A673 (cell line): ENCODE data around the gene LTBP2. TPM values are rescaled to one million over a fixed set of nuclear protein-coding genes. Genes with fewer than 3 reads are reported as not detected.

ENCODE experiments used
- BruUV-seq: library from RNA; stranded (reverse); fragments of 400-500 nt; replicated peaks from 2 replicates; lab custom pipeline; 2021; lab: Mats Ljungman, UMichigan
- CTCF ChIA-PET: fragments of 300-600 bp; sonication (Branson Sonifier 250); formaldehyde crosslinking; loops from one replicate; lab custom pipeline; 2022; ENCODE audit warnings: antibody characterized with exemption; lab: Charles Lee
- POLR2A ChIA-PET: fragments of 300-600 bp; sonication (Branson Sonifier 250); formaldehyde crosslinking; loops from one replicate; lab custom pipeline; 2022; ENCODE audit warnings: antibody characterized with exemption; ENCODE audit not compliant: low non-redundant PET; lab: Charles Lee
- DNase-seq: peaks from one replicate; pipeline ENCODE4 v3.0.0-alpha.2; 2015; ENCODE audit warnings: low spot score
- H3K27ac ChIP-seq: fragments of 200-600 bp; sonication (generic); 2 replicates; pipeline ENCODE4 v1.5.1; 2016; ENCODE audit warnings: mixed run types, low read depth, mild to moderate bottlenecking, mixed read lengths, antibody characterized with exemption, low read length; ENCODE audit not compliant: poor library complexity, severe bottlenecking
- H3K27me3 ChIP-seq: fragments of 200-600 bp; sonication (generic); replicated peaks from 2 replicates; pipeline ENCODE4 v1.6.1; 2017; ENCODE audit warnings: mixed run types, low read depth, mild to moderate bottlenecking, mixed read lengths, antibody characterized with exemption, low read length; ENCODE audit not compliant: insufficient read depth, poor library complexity
- H3K36me3 ChIP-seq: fragments of 200-600 bp; sonication (generic); 2 replicates; pipeline ENCODE4 v1.6.1; 2016; ENCODE audit warnings: mixed run types, mild to moderate bottlenecking, mixed read lengths, antibody characterized with exemption, low read length; ENCODE audit not compliant: insufficient read depth, poor library complexity, severe bottlenecking
- H3K4me1 ChIP-seq: fragments of 200-600 bp; sonication (generic); 2 replicates; pipeline ENCODE4 v1.6.1; 2017; ENCODE audit warnings: mixed run types, mild to moderate bottlenecking, mixed read lengths, antibody characterized with exemption, low read length; ENCODE audit not compliant: insufficient read depth, poor library complexity, severe bottlenecking
- H3K4me3 ChIP-seq: fragments of 200-600 bp; sonication (generic); 2 replicates; pipeline ENCODE4 v1.5.1; 2016; ENCODE audit warnings: low read depth, mixed run types, mild to moderate bottlenecking, mixed read lengths, low read length; ENCODE audit not compliant: poor library complexity, severe bottlenecking
- H3K9me3 ChIP-seq: fragments of 200-600 bp; sonication (generic); 2 replicates; pipeline ENCODE4 v1.6.1; 2016; ENCODE audit warnings: mixed run types, low read depth, mild to moderate bottlenecking, mixed read lengths, antibody characterized with exemption, low read length; ENCODE audit not compliant: poor library complexity, severe bottlenecking
- EZH2 ChIP-seq: fragments of 200-600 bp; sonication (generic); IDR thresholded peaks from 2 replicates; pipeline ENCODE4 v1.6.1; 2017; ENCODE audit warnings: borderline replicate concordance, low read depth, mild to moderate bottlenecking, mixed read lengths, antibody characterized with exemption, low read length; ENCODE audit not compliant: poor library complexity, severe bottlenecking
- intact Hi-C: fragments of 100-400 bp; cut with micrococcal nuclease; formaldehyde crosslinking; loops from one replicate; pipeline ENCODE4 v1.10.0; 2022; ENCODE audit not compliant: unreplicated experiment
- total RNA-seq: library from RNA; stranded (reverse); gene quantifications from 2 replicates; pipeline ENCODE4 v1.2.3, GENCODE V29; 2021
- TF ChIP-seq, protein P1 (sequence below): fragments of 300-800, 200-600 bp; sonication (generic); conservative IDR thresholded peaks from 2 replicates; pipeline ENCODE4 v1.5.1; 2017; ENCODE audit warnings: low read depth, mild to moderate bottlenecking, antibody characterized with exemption, low read length, moderate library complexity, mixed read lengths

The LTBP2 gene
- total RNA-seq, 1 experiment from 2014 or later = 0.26 TPM

DNA sequence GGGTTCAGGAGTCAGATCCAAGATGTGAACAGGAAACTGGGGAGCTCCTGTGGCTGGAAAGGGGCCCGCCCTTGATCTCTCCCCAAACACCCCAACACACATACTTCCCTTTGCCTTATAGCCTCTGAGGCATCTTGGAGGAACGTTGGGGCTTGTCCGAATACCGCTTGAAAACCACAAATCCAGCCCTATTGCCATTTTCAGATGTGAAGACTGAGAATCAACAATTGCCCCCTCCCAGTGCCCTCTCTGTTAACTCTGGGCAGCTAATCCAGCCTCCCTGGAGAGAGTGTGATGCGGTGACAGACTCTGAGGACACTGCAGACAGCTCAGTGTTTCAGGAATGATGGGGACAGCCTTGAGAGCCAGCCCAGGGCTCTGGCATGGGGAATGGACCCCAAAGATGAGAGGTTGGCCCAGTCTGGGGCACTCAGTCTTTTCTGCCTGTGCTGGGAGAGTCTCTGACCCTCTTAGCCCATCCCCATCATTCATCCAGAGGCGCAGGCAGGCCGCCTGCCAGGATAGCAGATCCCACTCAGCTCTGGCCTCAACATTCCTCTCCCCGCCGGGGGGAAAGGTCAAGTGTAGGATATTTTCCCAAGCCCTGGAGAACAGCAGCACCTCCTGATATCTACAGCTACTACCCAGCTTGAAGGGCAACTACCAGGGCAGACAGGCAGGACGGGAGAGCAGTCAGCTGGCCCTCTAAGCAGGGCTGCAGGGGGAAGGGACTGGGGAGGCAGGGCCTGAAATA, 24.6 kb upstream of the LTBP2 start:
- H3K27me3 ChIP-seq = no peaks in the 10 kb centered on the region
- DNase-seq = no peak
- H3K27ac ChIP-seq = no peak overlapping the region
- no peaks in the 10 kb centered on the region for H3K9me3 ChIP-seq
- TF ChIP-seq, protein P1, sequence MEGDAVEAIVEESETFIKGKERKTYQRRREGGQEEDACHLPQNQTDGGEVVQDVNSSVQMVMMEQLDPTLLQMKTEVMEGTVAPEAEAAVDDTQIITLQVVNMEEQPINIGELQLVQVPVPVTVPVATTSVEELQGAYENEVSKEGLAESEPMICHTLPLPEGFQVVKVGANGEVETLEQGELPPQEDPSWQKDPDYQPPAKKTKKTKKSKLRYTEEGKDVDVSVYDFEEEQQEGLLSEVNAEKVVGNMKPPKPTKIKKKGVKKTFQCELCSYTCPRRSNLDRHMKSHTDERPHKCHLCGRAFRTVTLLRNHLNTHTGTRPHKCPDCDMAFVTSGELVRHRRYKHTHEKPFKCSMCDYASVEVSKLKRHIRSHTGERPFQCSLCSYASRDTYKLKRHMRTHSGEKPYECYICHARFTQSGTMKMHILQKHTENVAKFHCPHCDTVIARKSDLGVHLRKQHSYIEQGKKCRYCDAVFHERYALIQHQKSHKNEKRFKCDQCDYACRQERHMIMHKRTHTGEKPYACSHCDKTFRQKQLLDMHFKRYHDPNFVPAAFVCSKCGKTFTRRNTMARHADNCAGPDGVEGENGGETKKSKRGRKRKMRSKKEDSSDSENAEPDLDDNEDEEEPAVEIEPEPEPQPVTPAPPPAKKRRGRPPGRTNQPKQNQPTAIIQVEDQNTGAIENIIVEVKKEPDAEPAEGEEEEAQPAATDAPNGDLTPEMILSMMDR = no peak
- no peak for TF ChIP-seq EZH2
- CTCF ChIA-PET = interaction anchor here (0.5 kb wide), 1 partner anchor 1030 kb away, joined by 3 read pairs; no protein-coding TSS in a partner anchor
- no TSS peak for BruUV-seq
- POLR2A ChIA-PET = no interaction called here
- no peaks in the 10 kb centered on the region for H3K4me1 ChIP-seq
- H3K36me3 ChIP-seq = no peaks in the 10 kb centered on the region
- no peak overlapping the region for H3K4me3 ChIP-seq
- intact Hi-C loops = no loop called here

DNA sequence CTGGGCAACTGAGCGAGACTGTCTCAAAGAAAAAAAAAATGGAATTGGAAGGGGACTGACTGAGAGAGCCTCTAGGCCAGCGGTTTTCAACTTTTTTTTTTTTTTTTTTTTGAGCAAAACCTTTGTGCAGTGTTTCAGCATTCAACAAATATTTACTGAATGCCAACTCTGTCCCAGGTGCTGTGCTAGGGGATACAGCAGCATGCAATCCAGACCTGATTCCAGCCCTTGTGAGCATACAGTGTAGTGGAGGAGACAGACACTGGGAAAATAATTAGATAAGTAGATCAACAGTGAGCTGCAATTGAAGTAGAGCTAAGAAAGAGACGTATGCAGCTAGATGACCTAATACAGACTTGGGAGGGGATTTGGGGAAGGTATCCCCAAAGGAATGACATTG, 23.8 kb upstream of the LTBP2 start:
- CTCF ChIA-PET = interaction anchor here (0.5 kb wide), 1 partner anchor 1031 kb away, joined by 3 read pairs; no protein-coding TSS in a partner anchor
- intact Hi-C loops = no loop called here
- Histone ChIP-seq H3K4me3 (no peak overlapping the region), H3K36me3 (no peaks in the 10 kb centered on the region), H3K27me3 (no peaks in the 10 kb centered on the region), H3K27ac (no peak overlapping the region), H3K4me1 (no peaks in the 10 kb centered on the region), H3K9me3 (no peaks in the 10 kb centered on the region)
- TF ChIP-seq EZH2 = no peak
- TF ChIP-seq, protein P1 = no peak
- BruUV-seq = no TSS peak
- POLR2A ChIA-PET = no interaction called here
- DNase-seq = no peak

DNA sequence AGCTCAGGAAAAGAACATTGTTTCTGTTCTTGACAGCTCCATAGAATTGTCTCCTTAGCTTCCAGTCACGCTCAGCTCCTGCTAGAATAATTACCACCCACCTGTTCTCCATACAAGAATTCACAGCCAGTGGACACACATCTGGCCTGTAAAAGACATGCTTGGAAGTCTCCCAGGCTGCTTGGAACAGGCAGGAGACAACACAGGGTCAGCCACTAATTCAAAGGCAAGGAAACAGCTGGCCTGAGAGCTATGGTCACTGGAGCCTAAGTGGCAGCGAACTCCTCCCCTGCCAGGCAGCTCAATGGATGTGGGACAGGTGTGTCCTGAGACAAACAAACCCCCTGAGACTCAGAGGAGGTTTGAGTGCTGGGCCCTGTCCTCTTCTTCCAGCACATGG, 22.9 kb upstream of the LTBP2 start:
- Histone ChIP-seq H3K9me3 (no peaks in the 10 kb centered on the region), H3K27me3 (no peaks in the 10 kb centered on the region), H3K4me1 (no peaks in the 10 kb centered on the region), H3K36me3 (no peaks in the 10 kb centered on the region), H3K27ac (no peak overlapping the region), H3K4me3 (no peak overlapping the region)
- intact Hi-C loops = no loop called here
- BruUV-seq = no TSS peak
- CTCF ChIA-PET = no interaction called here
- POLR2A ChIA-PET = no interaction called here
- TF ChIP-seq EZH2 = no peak
- TF ChIP-seq, protein P1 = no peak
- no peak for DNase-seq
